K562 (cell line): ENCODE results near the gene PLEKHM1. TPM values are rescaled to one million over a fixed set of nuclear protein-coding genes. Genes with fewer than 3 reads are reported as not detected.

Source experiments
- ARID3B ChIP-seq: fragments of 250-450 bp; sonication (Bioruptor Pico); IDR thresholded peaks from 2 replicates; pipeline ENCODE4 v1.4.0; 2020; ENCODE audit warnings: borderline replicate concordance
- ATF4 ChIP-seq: fragments of 450-650 bp; formaldehyde crosslinking; IDR thresholded peaks from 2 replicates; pipeline ENCODE4 v1.4.0; 2022; ENCODE audit warnings: mild to moderate bottlenecking, moderate library complexity
- BCOR ChIP-seq: fragments of 450-650 bp; IDR thresholded peaks from 2 replicates; pipeline ENCODE4 v1.6.1; 2016
- CHD4 ChIP-seq: fragments of 200-600 bp; sonication (generic); IDR thresholded peaks from 3 replicates; pipeline ENCODE4 v1.6.1; 2012; ENCODE audit warnings: low read depth, mild to moderate bottlenecking, mixed read lengths, low read length, inconsistent platforms; ENCODE audit not compliant: insufficient read depth, insufficient replicate concordance, poor library complexity, severe bottlenecking
- HINFP ChIP-seq: fragments of 450-650 bp; conservative IDR thresholded peaks from 2 replicates; pipeline ENCODE4 v1.6.1; 2016; ENCODE audit warnings: missing genetic modification characterization, low read depth, mild to moderate bottlenecking, control low read depth, missing compliant biosample characterization
- KDM1A ChIP-seq, 2 experiments: fragments of 450-650 bp; IDR thresholded peaks; 2 replicates each; pipeline ENCODE4 v1.6.1; 2016; ENCODE audit warnings: mild to moderate bottlenecking in 2 of 2
- UBTF ChIP-seq, 2 experiments: IDR thresholded peaks; 2 replicates each; pipeline ENCODE4 v1.6.1; 2012; ENCODE audit warnings: improper control_type of control experiment in 2 of 2, low read depth in 2 of 2, low read length in 2 of 2, borderline replicate concordance in 1 of 2
- WHSC1 ChIP-seq: IDR thresholded peaks from one replicate; pipeline ENCODE4 v1.6.1; 2012; ENCODE audit warnings: low read length, control low read depth, inconsistent platforms
- ZBTB1 ChIP-seq: sonication (generic); formaldehyde crosslinking; IDR thresholded peaks from 2 replicates; pipeline ENCODE4 v1.8.1; 2023; ENCODE audit warnings: missing genetic modification reagents, low read depth, mild to moderate bottlenecking, borderline replicate concordance
- ZNF146 ChIP-seq: IDR thresholded peaks from one replicate; pipeline ENCODE4 v1.6.1; 2018; ENCODE audit warnings: missing compliant biosample characterization; ENCODE audit not compliant: unreplicated experiment
- ZNF449 ChIP-seq: fragments of 250-450 bp; sonication (Bioruptor Pico); IDR thresholded peaks from 2 replicates; pipeline ENCODE4 v1.8.0; 2022; ENCODE audit warnings: moderate library complexity, mild to moderate bottlenecking, inconsistent platforms
- polyA plus RNA-seq, 8 experiments: library from polyadenylated mRNA; depleted of rRNA in 4 of 8; stranded (reverse) in 5 of 8; unstranded in 3 of 8; fragments of >200 nt; fragmentation: Nextera tagmentation in 2 of 8; fragmentation: Illumina TruSeq in 1 of 8; extraction: Ambion mirVana in 2 of 8; extraction: Trizol in 1 of 8; gene quantifications; 2 replicates each; pipeline versions ENCODE4 v1.2.1 to v1.2.3, GENCODE V29; 2011 to 2014; ENCODE audit warnings: inconsistent platforms in 1 of 8, missing spikeins in 1 of 8
- total RNA-seq, 7 experiments: library from RNA; depleted of rRNA in 6 of 7; stranded (reverse); fragments of >200 nt in 6 of 7; fragmentation: Illumina TruSeq in 2 of 7; extraction: Trizol in 2 of 7; gene quantifications; 2 replicates each; pipeline versions ENCODE4 v1.2.1 to v1.2.3, GENCODE V29; 2011 to 2021; ENCODE audit warnings: low replicate concordance in 1 of 7

The PLEKHM1 gene
- total and polyA plus RNA-seq, 9 of the 15 experiments (the other 6 are each of a cell fraction or from before 2014, with no cell fraction given), result 0.13 to 23.3 (median 5.7) TPM

- TF ChIP-seq ATF4 (no peak), BCOR (no peak), ARID3B (CRISPR knock-in tag) (no peak), UBTF (IDR thresholded peaks at IDR 0.05; ENCODE audit: borderline replicate concordance in 1 of 2, low read depth in 2 of 2, low read length in 2 of 2) (no peak), CHD4 (no peak), ZNF449 (CRISPR knock-in tag) (no peak), HINFP (tag) (no peak), WHSC1 (no peak), KDM1A (IDR thresholded peaks at IDR 0.05) (no peak), ZNF146 (no peak), ZBTB1 (CRISPR knock-in tag) (no peak)
Observed at GRCh38 chr17:45431531-45432404, 58.8 kb downstream of the PLEKHM1 start (continued).
